H1 (cell line): ENCODE data around the gene KYNU.
"Not testable (repeated sequence)": the region's sequence is repeated elsewhere in the genome, so short reads cannot be mapped to it uniquely, and the experiment has no call there.

Source experiments
- CBX8 ChIP-seq: fragments of 300-800, 300-1000 bp; sonication (generic); IDR thresholded peaks from 2 replicates; pipeline ENCODE4 v1.7.1; 2016; ENCODE audit warnings: low read depth, low read length, borderline replicate concordance
- CHD2 ChIP-seq: IDR thresholded peaks from 2 replicates; pipeline ENCODE4 v1.6.1; 2012; ENCODE audit warnings: low read length, improper control_type of control experiment
- EP300 ChIP-seq, 2 experiments: IDR thresholded peaks; 1 replicate in 1 of 2; 2 replicates in 1 of 2; pipeline ENCODE4 v1.6.1; 2011 to 2012; ENCODE audit warnings: low read depth in 2 of 2, low read length in 2 of 2, mild to moderate bottlenecking in 2 of 2, borderline replicate concordance in 1 of 2, inconsistent platforms in 1 of 2, moderate library complexity in 1 of 2
- JUN ChIP-seq: IDR thresholded peaks from 2 replicates; pipeline ENCODE4 v1.6.1; 2011; ENCODE audit warnings: low read depth, mild to moderate bottlenecking, improper control_type of control experiment, low read length
- PHF8 ChIP-seq: fragments of 200-600 bp; sonication (generic); conservative IDR thresholded peaks from 2 replicates; pipeline ENCODE4 v1.7.1; 2012; ENCODE audit warnings: low read depth, mild to moderate bottlenecking, inconsistent platforms, low read length, moderate library complexity
- POLR2A ChIP-seq, 2 experiments: IDR thresholded peaks; 1 replicate in 1 of 2; 2 replicates in 1 of 2; pipeline ENCODE4 v1.6.1; 2011; ENCODE audit warnings: low read depth in 2 of 2, low read length in 2 of 2, mild to moderate bottlenecking in 2 of 2; ENCODE audit errors: control extremely low read depth in 1 of 2
- RBBP5 ChIP-seq: IDR thresholded peaks from 2 replicates; pipeline ENCODE4 v1.7.1; 2012; ENCODE audit warnings: low read depth, mild to moderate bottlenecking, inconsistent platforms, low read length, moderate library complexity, borderline replicate concordance
- RXRA ChIP-seq: IDR thresholded peaks from 2 replicates; pipeline ENCODE4 v1.6.1; 2011; ENCODE audit warnings: low read depth, mild to moderate bottlenecking, low read length, moderate library complexity; ENCODE audit not compliant: insufficient read depth
- SAP30 ChIP-seq: fragments of 300-600 bp; sonication (generic); IDR thresholded peaks from 2 replicates; pipeline ENCODE4 v1.7.1; 2012; ENCODE audit warnings: low read length, moderate library complexity, mild to moderate bottlenecking, inconsistent platforms; ENCODE audit not compliant: insufficient read depth, insufficient replicate concordance
- SP1 ChIP-seq: IDR thresholded peaks from 2 replicates; pipeline ENCODE4 v1.6.1; 2011; ENCODE audit warnings: low read depth, low read length
- SP4 ChIP-seq: IDR thresholded peaks from 2 replicates; pipeline ENCODE4 v1.6.1; 2012; ENCODE audit warnings: low read length, inconsistent platforms
- SRF ChIP-seq: IDR thresholded peaks from 2 replicates; pipeline ENCODE4 v1.6.1; 2011; ENCODE audit warnings: mild to moderate bottlenecking, low read depth, low read length, moderate library complexity
- TAF7 ChIP-seq: optimal IDR thresholded peaks from 2 replicates; pipeline ENCODE3; 2011; ENCODE audit warnings: low read depth, mild to moderate bottlenecking, inconsistent platforms, low read length, moderate library complexity, borderline replicate concordance
- TF ChIP-seq, protein P1 (sequence below), 3 experiments: IDR thresholded peaks; 1 replicate in 2 of 3; 2 replicates in 1 of 3; pipeline versions ENCODE4 v1.5.1 to v1.6.1; 2011; ENCODE audit warnings: low read length in 3 of 3, mild to moderate bottlenecking in 3 of 3, inconsistent platforms in 2 of 3, low read depth in 1 of 3, moderate library complexity in 1 of 3; ENCODE audit not compliant: insufficient read depth in 1 of 3; ENCODE audit errors: control extremely low read depth in 1 of 3

DNA sequence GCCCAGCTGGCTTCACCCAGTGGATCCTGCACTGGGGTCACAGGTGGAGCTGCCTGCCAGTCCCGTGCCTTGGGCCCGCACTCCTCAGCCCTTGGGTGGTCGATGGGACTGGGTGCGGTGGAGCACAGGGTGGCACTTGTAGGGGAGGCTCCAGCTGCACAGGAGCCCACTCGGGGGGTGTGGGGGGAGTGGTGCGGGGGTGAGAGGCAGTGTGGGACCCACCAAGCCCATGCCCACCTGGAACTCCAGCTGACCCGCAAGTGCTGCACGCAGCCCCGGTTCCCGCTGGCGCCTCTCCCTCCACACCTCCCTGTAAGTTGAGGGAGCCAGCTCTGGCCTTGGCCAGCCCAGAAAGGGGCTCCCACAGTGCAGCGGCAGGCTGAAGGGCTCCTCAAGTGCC lies 212.1 kb downstream of the KYNU start:
- TF ChIP-seq EP300 (IDR thresholded peaks at IDR 0.05; ENCODE audit: borderline replicate concordance in 1 of 2, low read depth in 2 of 2, low read length in 2 of 2); POLR2A (IDR thresholded peaks at IDR 0.05; ENCODE audit: control extremely low read depth in 1 of 2, low read depth in 2 of 2, low read length in 2 of 2); RBBP5; CBX8; CHD2; RXRA; SAP30; SP1; JUN; SRF; TAF7; PHF8; SP4: not testable (repeated sequence)
- TF ChIP-seq, protein P1, sequence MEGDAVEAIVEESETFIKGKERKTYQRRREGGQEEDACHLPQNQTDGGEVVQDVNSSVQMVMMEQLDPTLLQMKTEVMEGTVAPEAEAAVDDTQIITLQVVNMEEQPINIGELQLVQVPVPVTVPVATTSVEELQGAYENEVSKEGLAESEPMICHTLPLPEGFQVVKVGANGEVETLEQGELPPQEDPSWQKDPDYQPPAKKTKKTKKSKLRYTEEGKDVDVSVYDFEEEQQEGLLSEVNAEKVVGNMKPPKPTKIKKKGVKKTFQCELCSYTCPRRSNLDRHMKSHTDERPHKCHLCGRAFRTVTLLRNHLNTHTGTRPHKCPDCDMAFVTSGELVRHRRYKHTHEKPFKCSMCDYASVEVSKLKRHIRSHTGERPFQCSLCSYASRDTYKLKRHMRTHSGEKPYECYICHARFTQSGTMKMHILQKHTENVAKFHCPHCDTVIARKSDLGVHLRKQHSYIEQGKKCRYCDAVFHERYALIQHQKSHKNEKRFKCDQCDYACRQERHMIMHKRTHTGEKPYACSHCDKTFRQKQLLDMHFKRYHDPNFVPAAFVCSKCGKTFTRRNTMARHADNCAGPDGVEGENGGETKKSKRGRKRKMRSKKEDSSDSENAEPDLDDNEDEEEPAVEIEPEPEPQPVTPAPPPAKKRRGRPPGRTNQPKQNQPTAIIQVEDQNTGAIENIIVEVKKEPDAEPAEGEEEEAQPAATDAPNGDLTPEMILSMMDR (IDR thresholded peaks at IDR 0.05; ENCODE audit: control extremely low read depth in 1 of 3, insufficient read depth in 1 of 3, low read depth in 1 of 3, low read length in 3 of 3), result not testable (repeated sequence)
